ENCODE data around the gene S1PR4.

Gene S1PR4

DNA sequence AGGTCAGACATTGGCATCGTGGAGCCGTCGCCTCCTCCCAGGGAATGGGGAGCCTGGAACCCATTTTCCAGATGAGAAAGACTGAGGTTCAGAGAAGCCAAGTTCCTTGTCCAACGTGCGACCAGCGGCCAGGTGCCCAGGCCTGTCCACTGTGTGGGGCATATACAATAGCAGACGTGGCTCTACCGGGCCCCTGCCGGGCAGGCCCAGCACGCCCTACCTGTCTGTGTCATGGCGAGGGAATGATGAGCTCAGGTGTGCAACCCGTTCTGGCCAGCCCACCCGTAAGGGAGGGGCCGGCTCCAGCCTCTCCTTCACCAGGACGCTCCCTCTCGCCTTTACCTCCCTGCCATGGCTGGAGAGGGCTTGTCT lies 41.9 kb upstream of the S1PR4 start:
- H3K4me3 ChIP-seq (replicated peaks; ENCODE audit: low read depth, low read length) = no peak overlapping the region
- TF ChIP-seq, protein P1, sequence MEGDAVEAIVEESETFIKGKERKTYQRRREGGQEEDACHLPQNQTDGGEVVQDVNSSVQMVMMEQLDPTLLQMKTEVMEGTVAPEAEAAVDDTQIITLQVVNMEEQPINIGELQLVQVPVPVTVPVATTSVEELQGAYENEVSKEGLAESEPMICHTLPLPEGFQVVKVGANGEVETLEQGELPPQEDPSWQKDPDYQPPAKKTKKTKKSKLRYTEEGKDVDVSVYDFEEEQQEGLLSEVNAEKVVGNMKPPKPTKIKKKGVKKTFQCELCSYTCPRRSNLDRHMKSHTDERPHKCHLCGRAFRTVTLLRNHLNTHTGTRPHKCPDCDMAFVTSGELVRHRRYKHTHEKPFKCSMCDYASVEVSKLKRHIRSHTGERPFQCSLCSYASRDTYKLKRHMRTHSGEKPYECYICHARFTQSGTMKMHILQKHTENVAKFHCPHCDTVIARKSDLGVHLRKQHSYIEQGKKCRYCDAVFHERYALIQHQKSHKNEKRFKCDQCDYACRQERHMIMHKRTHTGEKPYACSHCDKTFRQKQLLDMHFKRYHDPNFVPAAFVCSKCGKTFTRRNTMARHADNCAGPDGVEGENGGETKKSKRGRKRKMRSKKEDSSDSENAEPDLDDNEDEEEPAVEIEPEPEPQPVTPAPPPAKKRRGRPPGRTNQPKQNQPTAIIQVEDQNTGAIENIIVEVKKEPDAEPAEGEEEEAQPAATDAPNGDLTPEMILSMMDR (IDR thresholded peaks at IDR 0.05; ENCODE audit: low read length, missing control alignments) = no peak
- DNase-seq (ENCODE audit: low read depth) = no peak

DNA sequence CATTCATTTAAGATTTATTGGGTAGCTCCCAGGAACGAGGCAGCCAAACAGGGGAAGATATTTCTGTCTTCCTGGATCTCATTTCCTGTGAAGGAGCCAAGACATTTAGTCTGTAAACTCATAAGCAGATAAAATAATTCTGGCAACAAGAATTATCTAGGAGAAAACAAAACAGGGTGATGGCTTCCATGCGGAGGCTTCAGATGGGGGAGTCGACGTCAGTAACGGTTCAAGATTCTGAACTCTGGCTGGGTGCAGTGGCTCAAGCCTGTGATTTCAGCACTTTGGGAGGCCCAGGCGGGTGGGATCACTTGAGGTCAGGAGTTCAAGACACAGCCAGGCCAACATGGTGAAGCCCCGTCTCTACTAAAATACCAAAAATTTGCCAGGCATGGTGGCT lies 41.5 kb upstream of the S1PR4 start:
- no peak overlapping the region for H3K4me3 ChIP-seq (replicated peaks; ENCODE audit: low read depth, low read length)
- DNase-seq (ENCODE audit: low read depth) = peak; percentile 80
- TF ChIP-seq, protein P1 (IDR thresholded peaks at IDR 0.05; ENCODE audit: low read length, missing control alignments) = no peak

DNA sequence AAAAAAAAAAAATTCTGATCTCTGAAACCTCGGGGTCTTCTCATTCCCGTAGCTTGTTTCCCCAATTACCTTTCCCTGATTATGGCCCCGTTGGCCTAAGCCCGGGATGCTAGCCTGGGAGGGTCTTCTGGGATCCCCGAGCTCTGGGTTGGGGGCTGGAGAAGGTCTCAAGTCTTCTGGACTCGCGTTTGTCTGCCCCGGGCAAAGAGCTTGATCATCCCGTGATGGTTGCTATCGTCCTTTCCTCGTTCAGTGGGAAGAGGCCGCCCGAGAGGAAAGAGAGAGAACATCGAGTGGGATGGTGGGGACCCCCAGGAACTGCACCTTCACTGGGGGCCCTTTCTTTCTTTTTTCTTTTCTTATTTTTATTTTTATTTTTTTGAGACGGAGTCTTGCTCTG lies 40.3 kb upstream of the S1PR4 start:
- DNase-seq (ENCODE audit: low read depth) = no peak
- no peak overlapping the region for H3K4me3 ChIP-seq (replicated peaks; ENCODE audit: low read depth, low read length)
- TF ChIP-seq, protein P1 (IDR thresholded peaks at IDR 0.05; ENCODE audit: low read length, missing control alignments) = no peak

DNA sequence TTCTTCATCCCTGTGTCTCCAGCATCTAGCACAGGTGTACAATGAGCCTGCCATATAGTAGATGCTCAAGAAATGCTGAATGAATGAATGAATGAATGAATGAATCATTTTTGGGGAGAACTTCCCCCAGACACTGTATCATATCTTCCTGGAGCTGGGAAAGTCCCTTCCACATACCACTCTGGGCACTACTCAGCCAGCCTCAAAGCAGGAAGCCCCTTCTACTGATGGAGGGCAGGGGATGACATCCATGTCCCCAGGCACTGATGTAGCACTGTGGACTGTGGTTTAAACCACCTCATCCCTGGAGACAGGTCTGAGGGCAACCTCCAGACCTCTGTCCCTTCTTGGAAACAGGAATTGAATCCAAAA lies 37.9 kb upstream of the S1PR4 start:
- DNase-seq (ENCODE audit: low read depth) = no peak
- TF ChIP-seq, protein P1 (IDR thresholded peaks at IDR 0.05; ENCODE audit: low read length, missing control alignments) = no peak
- no peak overlapping the region for H3K4me3 ChIP-seq (replicated peaks; ENCODE audit: low read depth, low read length)

DNA sequence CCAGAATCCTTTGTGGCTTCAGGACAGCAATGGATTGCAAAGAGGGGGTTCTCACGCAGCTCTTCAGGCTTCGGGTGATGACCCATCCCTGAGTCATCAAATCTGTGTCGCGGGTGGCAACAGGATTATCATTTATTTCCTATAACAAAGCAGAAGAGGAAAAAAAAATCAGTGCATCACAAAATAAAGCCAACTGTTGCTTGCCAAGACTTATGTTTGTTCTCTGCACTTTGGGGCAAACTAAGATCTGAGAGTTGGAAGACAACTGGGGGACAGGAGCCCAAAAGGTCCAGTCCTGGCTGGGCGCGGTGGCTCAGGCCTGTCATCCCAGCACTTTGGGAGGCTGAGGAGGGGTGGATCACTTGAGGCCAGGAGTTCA lies 36.3 kb upstream of the S1PR4 start:
- H3K4me3 ChIP-seq (replicated peaks; ENCODE audit: low read depth, low read length) = no peak overlapping the region

DNA sequence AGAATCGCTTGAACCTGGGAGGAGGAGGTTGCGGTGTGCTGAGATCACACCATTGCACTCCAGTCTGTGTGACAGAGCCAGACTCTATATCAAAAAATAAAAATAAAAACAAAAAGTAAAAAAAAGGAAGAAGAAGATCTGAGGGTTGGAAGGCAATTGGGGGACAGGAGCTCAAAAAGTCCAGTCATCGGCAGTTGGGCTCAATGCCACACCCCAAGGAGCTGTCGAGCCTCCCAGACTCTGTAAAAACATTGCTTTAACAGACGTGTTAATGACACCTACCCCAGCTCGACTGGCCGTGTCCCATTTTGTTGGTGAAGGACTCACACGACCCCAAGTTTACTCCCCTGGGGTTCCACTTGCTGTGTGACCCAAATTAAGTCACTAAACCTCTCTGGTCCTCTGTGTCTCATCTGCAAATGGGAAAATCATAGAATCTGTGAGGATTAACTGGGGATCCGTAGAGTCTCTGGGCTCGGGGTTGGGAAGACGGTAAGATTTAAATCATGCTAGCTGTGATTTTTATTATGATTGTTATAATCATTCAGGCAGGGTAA lies 35.7 kb upstream of the S1PR4 start:
- H3K4me3 ChIP-seq (replicated peaks; ENCODE audit: low read depth, low read length) = no peak overlapping the region
- TF ChIP-seq, protein P1 (IDR thresholded peaks at IDR 0.05; ENCODE audit: low read length, missing control alignments) = no peak
- DNase-seq (ENCODE audit: low read depth) = no peak

More for the DNA sequence above, 36.3 kb upstream of the S1PR4 start:
- peak; percentile 88 for DNase-seq (ENCODE audit: low read depth)
- TF ChIP-seq, protein P1 (IDR thresholded peaks at IDR 0.05; ENCODE audit: low read length, missing control alignments) = no peak

DNA sequence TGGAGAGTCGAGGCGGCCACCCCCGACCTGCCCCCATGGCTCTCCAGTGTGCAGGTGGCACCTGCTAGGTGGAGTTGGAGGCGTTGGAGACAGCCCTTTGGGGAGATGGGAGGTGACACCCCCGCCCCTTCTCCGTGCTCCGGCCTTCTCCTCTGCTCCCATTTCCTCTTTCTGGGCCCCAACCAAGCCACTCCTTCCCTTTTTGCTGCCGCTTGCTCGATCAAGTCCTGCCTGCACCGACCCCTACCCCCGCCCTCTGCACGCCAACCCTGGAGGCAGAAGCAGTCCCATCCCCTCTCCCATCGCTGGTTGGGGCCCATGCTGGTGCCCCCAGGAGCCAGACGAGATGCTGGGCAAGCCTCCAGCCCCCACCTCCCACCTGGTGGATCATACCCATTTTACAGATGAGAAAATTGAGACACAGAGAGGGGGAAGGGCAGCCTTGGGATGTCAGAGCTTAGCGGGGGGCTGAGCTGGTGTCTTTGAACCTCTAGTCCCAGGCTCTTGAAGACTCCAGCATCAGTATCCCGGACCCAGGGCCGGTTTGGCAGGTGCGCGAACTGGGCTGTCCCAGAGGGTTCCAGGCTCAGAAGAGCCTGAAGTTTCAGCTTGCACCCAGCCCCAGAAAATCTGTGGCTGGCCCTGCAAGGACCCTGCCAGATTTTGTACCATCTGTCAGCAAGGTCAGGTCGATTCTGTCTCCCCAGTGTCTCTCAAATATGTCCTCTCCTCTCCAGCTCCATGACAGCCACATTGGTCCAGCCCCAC lies 32.5 kb upstream of the S1PR4 start:
- TF ChIP-seq, protein P1 (IDR thresholded peaks at IDR 0.05; ENCODE audit: low read length, missing control alignments) = no peak
- DNase-seq (ENCODE audit: low read depth) = no peak
- H3K4me3 ChIP-seq (replicated peaks; ENCODE audit: low read depth, low read length) = no peak overlapping the region

Measured in fibroblast of pulmonary artery (primary cell).